ENCODE measurements around the gene NLRP10.

NLRP10 gene, protein sequence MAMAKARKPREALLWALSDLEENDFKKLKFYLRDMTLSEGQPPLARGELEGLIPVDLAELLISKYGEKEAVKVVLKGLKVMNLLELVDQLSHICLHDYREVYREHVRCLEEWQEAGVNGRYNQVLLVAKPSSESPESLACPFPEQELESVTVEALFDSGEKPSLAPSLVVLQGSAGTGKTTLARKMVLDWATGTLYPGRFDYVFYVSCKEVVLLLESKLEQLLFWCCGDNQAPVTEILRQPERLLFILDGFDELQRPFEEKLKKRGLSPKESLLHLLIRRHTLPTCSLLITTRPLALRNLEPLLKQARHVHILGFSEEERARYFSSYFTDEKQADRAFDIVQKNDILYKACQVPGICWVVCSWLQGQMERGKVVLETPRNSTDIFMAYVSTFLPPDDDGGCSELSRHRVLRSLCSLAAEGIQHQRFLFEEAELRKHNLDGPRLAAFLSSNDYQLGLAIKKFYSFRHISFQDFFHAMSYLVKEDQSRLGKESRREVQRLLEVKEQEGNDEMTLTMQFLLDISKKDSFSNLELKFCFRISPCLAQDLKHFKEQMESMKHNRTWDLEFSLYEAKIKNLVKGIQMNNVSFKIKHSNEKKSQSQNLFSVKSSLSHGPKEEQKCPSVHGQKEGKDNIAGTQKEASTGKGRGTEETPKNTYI

DNA sequence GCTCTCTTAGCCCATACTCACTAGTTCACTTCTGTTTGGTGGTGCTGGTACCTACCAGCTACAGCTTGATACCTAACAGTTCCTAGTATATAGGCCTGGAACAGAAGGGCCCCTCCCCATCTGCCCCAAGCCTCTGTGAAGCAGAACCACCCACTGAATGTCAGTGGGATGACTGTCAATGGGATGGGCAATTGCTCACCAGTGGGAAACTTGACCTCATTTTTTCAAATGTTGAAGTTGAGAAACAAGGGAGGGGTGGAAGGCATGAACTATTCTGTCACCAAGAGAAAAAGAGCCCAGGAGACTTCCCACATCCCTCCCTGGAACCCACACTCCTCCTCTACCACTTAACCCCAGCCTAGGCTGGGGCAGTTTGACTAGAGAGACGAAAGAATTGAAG is at the start of gene NLRP10:
Gene NLRP10, minus strand, starts transcription at position 62 of the 400 bp plus-strand sequence. CDS start 1,952 bp downstream, outside the sequence.
- H3K36me3 Mint-ChIP-seq (ENCODE audit: low read depth): no peaks in the 10 kb centered on the region

DNA sequence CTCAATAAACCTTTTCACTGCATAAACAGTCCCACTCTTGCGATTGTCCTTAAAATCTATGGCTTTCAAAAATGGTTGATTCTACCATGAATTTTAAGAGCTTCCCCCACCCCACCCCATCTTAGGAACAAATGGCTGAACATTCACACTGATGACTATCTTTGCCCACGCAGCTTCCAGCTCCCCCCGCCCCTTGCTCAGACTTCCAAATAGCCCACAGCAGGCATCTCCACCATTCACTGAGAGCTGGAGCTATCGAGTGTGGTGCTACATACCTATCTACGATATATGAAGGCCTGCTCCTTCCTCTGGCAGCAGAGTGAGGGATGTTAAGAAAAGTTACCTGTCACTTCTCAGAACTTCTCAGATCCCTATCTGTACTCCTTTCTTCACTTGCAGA is 48.6 kb upstream of the NLRP10 start:
- Mint-ChIP-seq H3K27me3 (ENCODE audit: low read depth) (peaks cover 45% of the 10 kb centered on the region), H3K9me3 (no peaks in the 10 kb centered on the region), H3K36me3 (ENCODE audit: low read depth) (peaks cover 2% of the 10 kb centered on the region), H3K4me3 (no peak overlapping the region), H3K27ac (no peak overlapping the region), H3K4me1 (ENCODE audit: low read depth) (peaks cover 4% of the 10 kb centered on the region)

More for the DNA sequence above, at the start of gene NLRP10:
- H3K9me3 Mint-ChIP-seq: no peaks in the 10 kb centered on the region
- H3K27ac Mint-ChIP-seq: no peak within 1 kb of the TSS
- H3K4me3 Mint-ChIP-seq: no peak within 1 kb of the TSS
- H3K27me3 Mint-ChIP-seq (ENCODE audit: low read depth): peaks cover 8% of the 10 kb centered on the region
- H3K4me1 Mint-ChIP-seq (ENCODE audit: low read depth): no peaks in the 10 kb centered on the region

DNA sequence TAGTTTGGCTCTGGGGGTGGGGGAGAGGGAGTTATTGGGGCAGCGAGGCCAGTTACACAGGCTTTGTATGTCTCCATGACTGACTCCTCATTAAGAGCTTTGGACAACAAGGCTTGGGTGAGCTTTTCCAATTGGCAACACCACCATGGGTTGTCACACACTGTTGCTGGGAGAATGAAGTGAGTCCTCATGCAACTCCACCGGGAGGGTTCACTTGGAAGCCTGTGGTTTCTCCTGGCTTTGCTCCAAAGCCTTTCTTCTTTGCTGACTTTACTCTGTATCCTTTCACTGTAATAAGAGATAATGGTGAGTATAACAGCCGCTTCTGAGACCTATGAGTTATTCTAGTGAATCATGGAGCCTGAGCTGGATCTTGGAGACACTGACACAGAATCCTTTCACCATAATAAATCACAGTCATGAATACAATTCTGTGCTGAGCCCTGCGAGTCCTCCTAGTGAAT is 46.8 kb upstream of the NLRP10 start:
- Mint-ChIP-seq H3K36me3 (ENCODE audit: low read depth) (no peaks in the 10 kb centered on the region), H3K9me3 (no peaks in the 10 kb centered on the region), H3K4me3 (no peak overlapping the region), H3K27me3 (ENCODE audit: low read depth) (peaks cover 29% of the 10 kb centered on the region), H3K4me1 (ENCODE audit: low read depth) (no peaks in the 10 kb centered on the region), H3K27ac (no peak overlapping the region)

DNA sequence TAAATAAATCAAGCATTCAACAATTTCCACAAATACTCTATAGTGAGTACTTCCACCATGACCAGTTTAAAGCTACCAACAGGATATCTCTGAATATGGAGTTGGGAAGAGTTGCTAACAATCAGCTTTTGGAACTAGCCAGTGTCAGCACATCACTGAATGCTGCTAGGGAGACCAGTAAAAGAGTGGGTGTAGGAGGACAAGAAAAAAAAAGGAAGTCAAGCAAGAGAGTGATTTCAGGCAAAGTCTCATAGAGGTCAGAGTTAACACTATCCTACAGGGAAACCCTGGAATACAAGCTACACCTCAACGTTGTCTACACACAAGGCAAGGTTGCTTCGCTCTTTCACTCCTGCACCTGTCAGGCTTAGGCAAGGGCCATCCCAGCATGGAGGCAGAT is 46.1 kb upstream of the NLRP10 start:
- H3K27ac Mint-ChIP-seq: no peak overlapping the region
- H3K36me3 Mint-ChIP-seq (ENCODE audit: low read depth): no peaks in the 10 kb centered on the region
- H3K4me3 Mint-ChIP-seq: no peak overlapping the region
- H3K27me3 Mint-ChIP-seq (ENCODE audit: low read depth): peaks cover 22% of the 10 kb centered on the region
- no peaks in the 10 kb centered on the region for H3K9me3 Mint-ChIP-seq
- H3K4me1 Mint-ChIP-seq (ENCODE audit: low read depth): no peaks in the 10 kb centered on the region

DNA sequence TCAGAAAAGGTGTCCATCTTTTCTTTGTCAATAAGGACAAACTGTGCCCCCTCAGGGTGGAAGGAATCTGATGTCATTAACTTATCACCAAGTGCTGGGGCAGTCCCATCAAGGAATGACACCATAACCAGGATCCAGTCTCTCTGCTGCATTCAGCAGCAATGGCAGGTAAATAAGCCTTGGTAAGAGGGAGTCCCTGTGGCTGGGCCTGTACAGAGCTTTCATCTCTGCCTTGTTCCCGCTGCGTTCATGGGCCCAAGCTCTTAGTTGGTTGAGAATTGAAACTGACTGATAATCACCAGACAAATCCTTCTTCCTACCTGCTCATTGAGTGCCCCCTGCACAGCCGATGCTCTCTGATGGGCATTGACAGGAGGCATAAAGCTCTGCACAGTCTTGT is 44.6 kb upstream of the NLRP10 start:
- H3K9me3 Mint-ChIP-seq: no peaks in the 10 kb centered on the region
- peaks cover 10% of the 10 kb centered on the region for H3K27me3 Mint-ChIP-seq (ENCODE audit: low read depth)
- H3K4me1 Mint-ChIP-seq (ENCODE audit: low read depth): no peaks in the 10 kb centered on the region
- H3K4me3 Mint-ChIP-seq: no peak overlapping the region
- no peak overlapping the region for H3K27ac Mint-ChIP-seq
- no peaks in the 10 kb centered on the region for H3K36me3 Mint-ChIP-seq (ENCODE audit: low read depth)

DNA sequence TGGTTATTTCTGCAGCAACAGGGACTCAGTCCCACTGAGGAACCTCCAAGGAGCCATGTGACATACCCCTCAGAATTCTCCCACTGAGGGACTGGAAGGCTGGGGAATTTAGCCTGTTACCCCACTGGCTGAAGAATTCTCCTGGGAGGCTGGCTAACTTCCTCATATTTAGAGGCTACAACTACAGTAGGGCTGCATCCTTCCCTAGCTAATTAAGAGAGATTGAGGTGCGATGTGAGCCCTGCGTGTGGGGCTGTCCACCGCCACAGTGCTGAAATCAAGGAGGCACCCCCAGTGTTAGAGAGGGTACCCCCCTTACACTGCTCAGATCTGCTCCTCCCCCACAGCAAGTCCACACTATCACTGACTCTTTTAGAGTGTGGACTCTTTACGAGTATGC is 43.0 kb upstream of the NLRP10 start:
- Mint-ChIP-seq H3K36me3 (ENCODE audit: low read depth) (no peaks in the 10 kb centered on the region), H3K27ac (no peak overlapping the region), H3K4me3 (no peak overlapping the region), H3K9me3 (no peaks in the 10 kb centered on the region), H3K27me3 (ENCODE audit: low read depth) (peaks cover 7% of the 10 kb centered on the region), H3K4me1 (ENCODE audit: low read depth) (no peaks in the 10 kb centered on the region)

DNA sequence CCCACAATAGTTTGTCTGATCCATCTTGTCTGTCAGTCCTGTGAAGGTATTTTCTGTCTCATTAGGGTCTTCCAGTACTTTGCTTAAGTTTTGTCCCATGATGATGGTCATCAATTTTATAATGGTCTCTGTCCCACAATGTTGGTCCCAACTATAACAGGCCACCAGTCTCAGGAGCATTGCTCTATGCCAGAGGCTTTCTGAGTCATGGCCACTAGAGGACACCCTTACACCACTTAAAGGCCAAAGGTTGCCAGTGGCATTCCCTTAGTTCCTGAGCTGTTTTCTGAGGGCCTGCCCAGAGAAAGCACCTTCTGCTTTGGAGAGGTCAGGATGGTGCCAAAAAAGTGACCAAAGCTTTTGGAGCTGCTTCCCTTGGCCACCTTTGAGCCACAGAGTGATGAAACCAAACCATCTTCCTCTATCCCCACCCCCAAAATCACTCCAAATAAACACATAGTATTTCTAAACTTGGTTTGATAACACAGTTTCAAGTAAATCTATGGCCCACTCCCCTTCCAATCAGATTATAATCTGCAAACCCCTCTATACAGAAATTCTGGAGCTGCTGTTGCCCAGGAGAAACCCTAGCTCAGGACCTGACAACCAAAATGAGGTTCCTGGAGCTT is 41.2 kb upstream of the NLRP10 start:
- Mint-ChIP-seq H3K27ac (no peak overlapping the region), H3K36me3 (ENCODE audit: low read depth) (no peaks in the 10 kb centered on the region), H3K9me3 (no peaks in the 10 kb centered on the region), H3K4me3 (no peak overlapping the region), H3K4me1 (ENCODE audit: low read depth) (no peaks in the 10 kb centered on the region), H3K27me3 (ENCODE audit: low read depth) (peaks cover 6% of the 10 kb centered on the region)

DNA sequence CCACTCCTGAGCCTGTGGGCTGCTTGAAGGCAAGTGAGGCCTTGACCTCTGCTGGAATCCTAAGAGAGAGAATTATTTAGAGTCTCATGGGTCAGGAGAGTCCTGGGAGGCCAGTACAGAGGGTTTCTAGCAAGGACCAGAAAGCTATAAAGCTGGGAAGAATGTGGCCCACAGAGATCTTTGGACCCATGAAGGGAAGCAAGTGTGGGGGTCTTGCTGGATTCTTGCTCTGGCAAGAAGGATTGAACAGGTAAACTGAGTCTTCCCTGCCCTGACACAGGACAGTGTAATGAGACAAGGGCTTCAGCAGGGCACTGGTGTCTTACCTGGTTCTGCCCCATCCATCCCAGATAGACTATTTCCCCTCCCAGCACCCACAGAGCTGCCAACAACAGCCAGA is 40.3 kb upstream of the NLRP10 start:
- Mint-ChIP-seq H3K27me3 (ENCODE audit: low read depth) (peaks cover 3% of the 10 kb centered on the region), H3K27ac (no peak overlapping the region), H3K36me3 (ENCODE audit: low read depth) (no peaks in the 10 kb centered on the region), H3K4me3 (no peak overlapping the region), H3K4me1 (ENCODE audit: low read depth) (no peaks in the 10 kb centered on the region), H3K9me3 (no peaks in the 10 kb centered on the region)

DNA sequence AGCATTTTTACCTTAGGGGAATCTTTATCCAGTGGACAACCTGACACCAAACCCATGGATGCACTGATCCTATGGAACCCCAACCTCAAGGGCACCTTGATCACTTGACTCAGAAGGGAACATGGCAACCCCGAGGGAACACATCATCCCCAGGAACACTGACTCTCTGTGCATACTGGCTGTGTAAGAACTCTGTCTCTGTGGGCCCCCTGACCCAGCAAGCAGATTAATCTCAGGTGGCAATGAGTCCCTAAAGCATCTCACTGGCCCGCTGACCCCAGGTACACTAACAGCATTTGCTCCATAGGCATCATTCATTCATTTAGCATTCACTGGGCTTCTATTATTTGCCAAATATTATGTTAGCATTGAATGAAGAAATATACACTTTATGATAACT is 38.8 kb upstream of the NLRP10 start:
- Mint-ChIP-seq H3K4me1 (ENCODE audit: low read depth) (no peaks in the 10 kb centered on the region), H3K27me3 (ENCODE audit: low read depth) (no peaks in the 10 kb centered on the region), H3K4me3 (no peak overlapping the region), H3K9me3 (no peaks in the 10 kb centered on the region), H3K36me3 (ENCODE audit: low read depth) (peaks cover 6% of the 10 kb centered on the region), H3K27ac (no peak overlapping the region)

DNA sequence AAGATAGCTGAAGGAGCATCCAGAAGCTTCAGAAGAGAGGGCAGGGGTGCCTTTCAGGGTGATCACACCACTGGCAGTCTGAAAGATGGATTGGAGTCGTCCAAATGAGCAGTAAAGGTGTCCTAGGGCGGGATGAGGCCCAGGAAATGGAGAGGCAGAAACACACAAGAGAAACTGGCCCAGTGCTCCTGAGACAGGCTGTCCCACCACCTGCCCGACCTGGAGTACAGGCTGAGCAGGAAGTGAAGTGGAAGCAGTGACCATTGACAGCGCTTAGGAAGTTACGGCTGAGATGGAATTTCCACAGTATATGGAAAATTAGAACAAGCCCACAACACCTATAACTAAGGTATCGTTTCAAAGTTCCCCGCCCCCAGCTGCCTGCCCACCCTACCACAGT is 37.9 kb upstream of the NLRP10 start:
- Mint-ChIP-seq H3K4me3 (no peak overlapping the region), H3K4me1 (ENCODE audit: low read depth) (no peaks in the 10 kb centered on the region), H3K9me3 (no peaks in the 10 kb centered on the region), H3K27me3 (ENCODE audit: low read depth) (no peaks in the 10 kb centered on the region), H3K27ac (peak overlapping the region; percentile 51), H3K36me3 (ENCODE audit: low read depth) (peaks cover 10% of the 10 kb centered on the region)

DNA sequence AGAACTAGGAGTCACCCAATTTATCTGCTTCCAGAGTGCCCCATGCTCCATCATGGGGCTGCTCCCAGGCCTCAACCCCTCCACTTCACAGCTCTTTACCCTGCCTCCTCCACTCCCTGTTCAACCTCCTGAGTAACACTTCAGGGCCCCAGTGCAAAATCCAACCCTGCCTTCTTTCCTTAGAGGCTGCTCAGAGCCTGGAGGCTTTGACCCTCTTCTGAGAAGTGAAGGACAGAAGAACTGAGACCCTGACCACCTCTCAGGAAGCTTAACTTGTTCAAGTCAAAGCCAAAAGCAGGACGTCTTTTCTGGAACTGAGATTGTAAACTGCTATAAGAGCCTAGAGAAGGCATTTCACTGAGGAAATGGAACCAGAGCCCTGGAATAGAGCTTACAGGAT is 37.4 kb upstream of the NLRP10 start:
- no peaks in the 10 kb centered on the region for H3K4me1 Mint-ChIP-seq (ENCODE audit: low read depth)
- H3K36me3 Mint-ChIP-seq (ENCODE audit: low read depth): peaks cover 13% of the 10 kb centered on the region
- H3K4me3 Mint-ChIP-seq: no peak overlapping the region
- no peaks in the 10 kb centered on the region for H3K9me3 Mint-ChIP-seq
- no peak overlapping the region for H3K27ac Mint-ChIP-seq
- H3K27me3 Mint-ChIP-seq (ENCODE audit: low read depth): no peaks in the 10 kb centered on the region

DNA sequence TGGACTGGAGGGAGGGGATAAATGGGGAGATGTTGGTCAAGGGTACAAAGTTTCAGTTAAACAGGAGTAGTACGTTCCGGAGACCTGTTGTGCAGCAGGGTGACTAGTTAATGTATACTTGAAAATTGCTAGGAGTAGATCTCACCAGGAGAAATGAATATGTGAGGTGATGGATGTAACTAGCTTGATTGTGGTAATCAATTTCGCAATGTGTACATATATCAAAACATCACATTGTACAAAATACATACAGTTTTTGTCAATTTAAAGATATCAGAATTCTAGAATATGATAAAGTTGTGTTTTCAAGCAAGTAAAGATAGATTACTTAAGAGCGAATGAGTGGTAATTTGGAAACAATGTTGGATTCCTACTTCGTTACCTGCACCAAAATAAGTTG is 35.1 kb upstream of the NLRP10 start:
- Mint-ChIP-seq H3K36me3 (ENCODE audit: low read depth) (peaks cover 35% of the 10 kb centered on the region), H3K27ac (peak overlapping the region; percentile 2), H3K27me3 (ENCODE audit: low read depth) (no peaks in the 10 kb centered on the region), H3K4me3 (no peak overlapping the region), H3K9me3 (no peaks in the 10 kb centered on the region), H3K4me1 (ENCODE audit: low read depth) (peaks cover under 1% of the 10 kb centered on the region)

DNA sequence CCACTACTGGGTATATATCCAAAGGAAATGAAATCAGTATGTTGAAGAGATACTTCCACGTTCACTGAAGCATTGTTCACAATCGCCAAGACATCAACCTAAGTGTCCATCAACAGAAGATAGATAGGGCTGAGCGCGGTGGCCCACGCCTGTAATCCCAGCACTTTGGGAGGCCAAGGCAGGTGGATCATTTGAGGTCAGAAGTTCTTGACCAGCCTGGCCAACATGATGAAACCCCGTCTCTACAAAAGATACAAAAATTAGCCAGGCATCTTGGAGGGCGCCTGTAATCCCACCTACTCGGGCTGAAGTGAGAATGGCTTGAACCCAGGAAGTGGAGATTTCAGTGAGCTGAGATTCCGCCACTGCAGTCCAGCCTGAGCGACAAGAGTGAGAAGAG is 34.5 kb upstream of the NLRP10 start:
- Mint-ChIP-seq H3K4me1 (ENCODE audit: low read depth) (peaks cover 5% of the 10 kb centered on the region), H3K27me3 (ENCODE audit: low read depth) (no peaks in the 10 kb centered on the region), H3K27ac (no peak overlapping the region), H3K4me3 (no peak overlapping the region), H3K36me3 (ENCODE audit: low read depth) (peaks cover 41% of the 10 kb centered on the region), H3K9me3 (no peaks in the 10 kb centered on the region)

DNA sequence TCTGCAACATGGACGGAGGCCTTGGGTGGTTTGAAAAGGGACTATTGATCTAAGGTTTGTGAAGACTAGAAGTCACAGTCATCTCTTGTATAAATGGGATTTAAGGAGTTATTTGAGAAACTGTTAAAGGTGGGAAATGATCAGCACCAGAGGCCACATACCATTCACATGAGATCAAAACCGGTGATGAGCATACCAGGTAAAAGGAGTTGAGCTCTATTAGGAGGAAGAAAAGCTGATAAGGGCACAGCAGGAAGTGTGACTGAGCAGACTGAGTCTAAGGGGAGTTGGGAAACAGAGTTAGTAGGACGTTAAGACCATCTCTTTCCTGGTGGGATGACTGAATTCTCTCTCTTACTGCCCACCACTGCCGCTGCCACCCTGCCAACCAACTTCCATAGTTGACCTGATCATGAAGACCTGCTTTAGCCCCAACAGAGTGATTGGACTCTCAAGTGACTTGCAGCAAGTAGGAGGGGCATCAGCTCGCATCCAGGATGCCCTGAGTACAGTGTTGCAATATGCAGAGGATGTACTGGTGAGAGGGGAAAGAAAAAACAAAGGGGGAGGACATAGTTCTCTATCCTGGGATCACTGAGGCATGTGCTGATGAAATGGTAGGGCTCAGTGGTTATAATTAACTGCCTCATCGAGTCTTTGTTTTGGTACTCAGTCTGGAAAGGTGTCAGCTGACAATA is 29.5 kb upstream of the NLRP10 start:
- Mint-ChIP-seq H3K36me3 (ENCODE audit: low read depth) (peaks cover 64% of the 10 kb centered on the region), H3K4me1 (ENCODE audit: low read depth) (peaks cover 16% of the 10 kb centered on the region), H3K4me3 (no peak overlapping the region), H3K27ac (no peak overlapping the region), H3K27me3 (ENCODE audit: low read depth) (no peaks in the 10 kb centered on the region), H3K9me3 (no peaks in the 10 kb centered on the region)

Measured in T-helper 1 cell treated with Interleukin-12 subunit alpha and Interleukin-12 subunit beta and Interleukin-4 antibody, amounts not matched to agents 30 μg/mL and 1 μg/mL, for 36 hours (primary cell).